Measurements from ENCODE around the gene DRD1. TPM values are rescaled to one million over a fixed set of nuclear protein-coding genes. Genes with fewer than 3 reads are reported as not detected.
A peak's percentile ranks its signal among the peaks of the same experiment; 100 is the strongest.

DRD1 gene
- total RNA-seq, 2 experiments from 2014 or later: not detected

DNA sequence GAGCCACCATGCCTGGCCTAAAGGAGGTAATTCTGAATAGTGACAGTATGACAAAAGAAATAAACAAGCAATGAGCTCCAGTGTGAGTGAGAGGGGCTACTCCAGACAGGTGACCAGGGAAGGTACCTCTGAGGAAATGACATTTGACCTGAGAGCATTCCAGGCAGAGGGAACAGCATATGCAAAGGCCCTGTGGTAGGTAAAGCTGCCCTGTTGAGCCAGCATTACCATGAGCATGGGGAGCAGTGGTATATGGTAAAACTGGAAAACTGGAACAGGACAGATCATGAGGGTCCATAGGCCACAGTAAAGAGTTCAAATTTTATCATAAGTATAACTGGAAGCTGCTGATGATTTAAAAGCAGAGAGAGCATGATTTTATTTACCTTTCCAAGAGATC lies 28.4 kb upstream of the DRD1 start:
- H3K4me3 ChIP-seq (ENCODE audit: low read length): no peak overlapping the region
- no peaks in the 10 kb centered on the region for H3K36me3 ChIP-seq (ENCODE audit: insufficient read depth, low read length)
- Mint-ChIP-seq H3K9me3 (no peaks in the 10 kb centered on the region), H3K36me3 (ENCODE audit: low read depth) (no peaks in the 10 kb centered on the region), H3K27ac (no peak overlapping the region), H3K4me3 (no peak overlapping the region), H3K27me3 (peaks cover 13% of the 10 kb centered on the region), H3K4me1 (ENCODE audit: low read depth) (peaks cover 1% of the 10 kb centered on the region)
- ChIA-PET POLR2A (no interaction called here), CTCF (no interaction called here)
- DNase-seq (no peak), ATAC-seq (ENCODE audit: poor library complexity) (no peak)
- H3K9me3 ChIP-seq (ENCODE audit: control insufficient read depth in 1 of 2, insufficient read depth in 1 of 2, low read length in 2 of 2): no peaks in the 10 kb centered on the region
- intact Hi-C loops (cut with DNase I, micrococcal nuclease): no loop called here
- TF ChIP-seq CTCF (IDR thresholded peaks at IDR 0.05): no peak
- no peak overlapping the region for H3K27ac ChIP-seq (ENCODE audit: low read depth in 1 of 2, low read length in 2 of 2)
- H3K27me3 ChIP-seq (ENCODE audit: control insufficient read depth in 1 of 2, insufficient read depth in 2 of 2, low read length in 2 of 2): no peaks in the 10 kb centered on the region
- H3K4me1 ChIP-seq (ENCODE audit: insufficient read depth, low read length): no peaks in the 10 kb centered on the region

- intact Hi-C loops (cut with DNase I, micrococcal nuclease): no loop called here
- DNase-seq: peak in 2 of 14 experiments; percentile 30 to 39
These were observed 27.6 kb upstream of the DRD1 start for GRCh38 chr5:175471628-175472027.

GRCh38 chr5:175471196-175471595 lies 27.2 kb upstream of the DRD1 start:
- CTCF ChIA-PET: no interaction called here

More at GRCh38 chr5:175471628-175472027, 27.6 kb upstream of the DRD1 start:
- H3K27ac ChIP-seq (ENCODE audit: low read depth in 1 of 2, low read length in 2 of 2): no peak overlapping the region
- no peak for TF ChIP-seq CTCF (IDR thresholded peaks at IDR 0.05)
- H3K27me3 Mint-ChIP-seq: peaks cover 13% of the 10 kb centered on the region
- no peaks in the 10 kb centered on the region for H3K36me3 ChIP-seq (ENCODE audit: insufficient read depth, low read length)
- ATAC-seq (ENCODE audit: poor library complexity): no peak
- no peaks in the 10 kb centered on the region for H3K4me1 ChIP-seq (ENCODE audit: insufficient read depth, low read length)
- no peak overlapping the region for H3K27ac Mint-ChIP-seq
- ChIA-PET CTCF (no interaction called here), POLR2A (no interaction called here)
- H3K4me3 Mint-ChIP-seq: no peak overlapping the region
- H3K4me1 Mint-ChIP-seq (ENCODE audit: low read depth): no peaks in the 10 kb centered on the region
- H3K36me3 Mint-ChIP-seq (ENCODE audit: low read depth): no peaks in the 10 kb centered on the region
- no peaks in the 10 kb centered on the region for H3K27me3 ChIP-seq (ENCODE audit: control insufficient read depth in 1 of 2, insufficient read depth in 2 of 2, low read length in 2 of 2)
- no peak overlapping the region for H3K4me3 ChIP-seq (ENCODE audit: low read length)
- no peaks in the 10 kb centered on the region for H3K9me3 Mint-ChIP-seq
- no peaks in the 10 kb centered on the region for H3K9me3 ChIP-seq (ENCODE audit: control insufficient read depth in 1 of 2, insufficient read depth in 1 of 2, low read length in 2 of 2)

More at GRCh38 chr5:175471196-175471595, 27.2 kb upstream of the DRD1 start:
- no peak for TF ChIP-seq CTCF (IDR thresholded peaks at IDR 0.05)
- H3K4me3 ChIP-seq (ENCODE audit: low read length): no peak overlapping the region
- no peaks in the 10 kb centered on the region for H3K9me3 ChIP-seq (ENCODE audit: control insufficient read depth in 1 of 2, insufficient read depth in 1 of 2, low read length in 2 of 2)
- ATAC-seq (ENCODE audit: poor library complexity) (no peak), DNase-seq (no peak)
- Mint-ChIP-seq H3K9me3 (no peaks in the 10 kb centered on the region), H3K36me3 (ENCODE audit: low read depth) (no peaks in the 10 kb centered on the region), H3K4me3 (no peak overlapping the region), H3K27me3 (peaks cover 13% of the 10 kb centered on the region), H3K27ac (no peak overlapping the region), H3K4me1 (ENCODE audit: low read depth) (no peaks in the 10 kb centered on the region)
- no peaks in the 10 kb centered on the region for H3K27me3 ChIP-seq (ENCODE audit: control insufficient read depth in 1 of 2, insufficient read depth in 2 of 2, low read length in 2 of 2)
- H3K27ac ChIP-seq (ENCODE audit: low read depth in 1 of 2, low read length in 2 of 2): no peak overlapping the region
- no peaks in the 10 kb centered on the region for H3K36me3 ChIP-seq (ENCODE audit: insufficient read depth, low read length)
- no peaks in the 10 kb centered on the region for H3K4me1 ChIP-seq (ENCODE audit: insufficient read depth, low read length)
- intact Hi-C loops (cut with DNase I, micrococcal nuclease): no loop called here
- POLR2A ChIA-PET: no interaction called here
